Body of pancreas (tissue), 4 donors: ENCODE measurements around the gene MLLT10.

ENCODE experiments used
- POLR2A ChIP-seq, 3 donors: fragments of 450-650 bp; IDR thresholded peaks; one replicate each; pipeline ENCODE4 v1.6.1; 2016; ENCODE audit warnings: antibody characterized with exemption in 3 of 3, mild to moderate bottlenecking in 2 of 3
- TF ChIP-seq, protein P1 (sequence below), 7 experiments: fragments of 450-650 bp in 4 of 7; fragments of 200-600 bp in 3 of 7; sonication (generic) in 3 of 7; IDR thresholded peaks; one replicate each; pipeline ENCODE4 v1.5.1; 2016 to 2019; ENCODE audit warnings: antibody characterized with exemption in 7 of 7

DNA sequence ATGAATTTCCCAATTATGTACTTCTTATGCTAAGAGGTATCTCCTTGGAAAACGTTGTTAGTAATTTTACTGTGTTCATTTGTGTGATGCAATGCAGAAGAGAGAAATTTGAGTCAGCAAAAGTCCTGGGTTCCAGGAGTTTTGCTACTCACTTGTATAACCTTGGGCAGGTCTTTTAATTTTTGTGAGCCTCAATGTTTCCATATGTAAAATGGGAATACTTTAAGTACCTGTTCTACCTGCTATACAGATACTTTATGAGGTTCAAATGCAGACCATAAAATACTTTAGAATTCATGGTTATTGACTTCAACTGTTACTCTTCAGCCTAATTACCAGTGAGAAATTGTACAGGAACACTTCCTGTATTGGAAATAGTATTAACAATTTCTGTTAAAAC lies 185.5 kb downstream of the MLLT10 start:
- TF ChIP-seq, protein P1, sequence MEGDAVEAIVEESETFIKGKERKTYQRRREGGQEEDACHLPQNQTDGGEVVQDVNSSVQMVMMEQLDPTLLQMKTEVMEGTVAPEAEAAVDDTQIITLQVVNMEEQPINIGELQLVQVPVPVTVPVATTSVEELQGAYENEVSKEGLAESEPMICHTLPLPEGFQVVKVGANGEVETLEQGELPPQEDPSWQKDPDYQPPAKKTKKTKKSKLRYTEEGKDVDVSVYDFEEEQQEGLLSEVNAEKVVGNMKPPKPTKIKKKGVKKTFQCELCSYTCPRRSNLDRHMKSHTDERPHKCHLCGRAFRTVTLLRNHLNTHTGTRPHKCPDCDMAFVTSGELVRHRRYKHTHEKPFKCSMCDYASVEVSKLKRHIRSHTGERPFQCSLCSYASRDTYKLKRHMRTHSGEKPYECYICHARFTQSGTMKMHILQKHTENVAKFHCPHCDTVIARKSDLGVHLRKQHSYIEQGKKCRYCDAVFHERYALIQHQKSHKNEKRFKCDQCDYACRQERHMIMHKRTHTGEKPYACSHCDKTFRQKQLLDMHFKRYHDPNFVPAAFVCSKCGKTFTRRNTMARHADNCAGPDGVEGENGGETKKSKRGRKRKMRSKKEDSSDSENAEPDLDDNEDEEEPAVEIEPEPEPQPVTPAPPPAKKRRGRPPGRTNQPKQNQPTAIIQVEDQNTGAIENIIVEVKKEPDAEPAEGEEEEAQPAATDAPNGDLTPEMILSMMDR (IDR thresholded peaks at IDR 0.05) = no peak
- no peak for TF ChIP-seq POLR2A (IDR thresholded peaks at IDR 0.05)
